HG02678 (cell line): ENCODE measurements around the gene TMEM202.
"Not testable (repeated sequence)": the region's sequence is repeated elsewhere in the genome, so short reads cannot be mapped to it uniquely, and the experiment has no call there.

Source experiments
- ATAC-seq: cut with Tn5 transposase; IDR thresholded peaks from one replicate; pipeline ENCODE4 v1.9.1; 2021; ENCODE audit warnings: mild to moderate bottlenecking, moderate library complexity; ENCODE audit not compliant: unreplicated experiment

The TMEM202 gene

GRCh38 chr15:72398648-72399047 lies 543 bp downstream of the TMEM202 start:
- no peak for ATAC-seq

DNA sequence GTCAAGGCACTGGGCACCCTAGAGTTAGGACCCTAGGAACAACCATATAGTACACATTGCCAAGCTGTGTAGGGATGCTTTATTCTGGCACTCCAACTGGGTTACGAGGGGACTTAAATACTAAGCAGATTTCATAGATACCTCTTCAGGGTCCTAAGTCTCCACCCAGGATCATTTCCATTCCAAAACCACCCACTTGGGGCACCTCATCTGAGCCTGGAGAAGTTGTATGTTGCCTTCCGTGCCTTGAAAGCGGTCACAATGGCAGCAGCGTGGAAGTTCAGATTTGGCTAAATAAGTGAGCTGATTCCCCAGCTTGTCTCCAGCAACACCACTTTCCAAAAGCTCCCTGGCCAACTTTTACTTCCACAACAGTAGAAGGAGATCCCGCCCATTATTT lies 4.6 kb downstream of the TMEM202 start:
- ATAC-seq = no peak

DNA sequence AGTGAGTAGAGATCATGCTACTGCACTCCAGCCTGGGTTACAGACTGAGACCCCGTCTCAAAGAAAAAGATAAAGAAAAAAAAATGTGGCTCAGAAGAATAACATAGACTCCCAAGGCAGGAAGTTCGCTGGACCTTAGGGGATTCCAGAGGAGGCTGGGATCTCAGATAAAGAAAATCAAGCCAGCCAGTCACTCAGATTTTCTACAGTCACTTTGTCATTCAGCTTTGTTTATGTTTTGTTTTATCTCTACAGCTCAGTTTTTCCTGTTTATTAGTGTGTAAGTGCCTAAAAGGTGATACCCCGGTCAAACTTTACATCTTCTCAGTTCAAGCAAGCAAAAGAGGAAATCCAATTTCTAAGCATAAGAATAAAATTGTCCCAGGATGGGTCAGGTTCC lies 6.3 kb downstream of the TMEM202 start:
- no peak for ATAC-seq

DNA sequence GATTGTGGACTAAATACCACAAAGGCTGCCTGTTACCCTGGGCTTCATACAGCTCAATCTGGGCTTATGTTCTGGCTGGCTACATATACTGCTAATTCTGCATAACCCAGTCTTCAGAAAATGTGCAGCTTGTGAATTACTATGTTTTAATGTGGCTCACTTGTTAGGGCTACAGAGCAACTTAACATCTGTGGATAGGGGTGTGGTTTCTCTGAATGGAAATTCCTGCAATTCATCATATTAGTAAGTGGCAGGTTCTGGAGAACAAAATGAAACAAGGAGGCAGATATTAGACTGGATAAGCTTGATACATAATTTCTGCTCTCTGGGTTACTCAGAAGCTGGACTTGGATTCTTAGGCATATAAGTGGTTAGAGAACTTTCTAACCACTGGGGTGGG lies 6.7 kb downstream of the TMEM202 start:
- ATAC-seq = no peak

- no peak for ATAC-seq
Observed at GRCh38 chr15:72406936-72407335, 8.8 kb downstream of the TMEM202 start.

DNA sequence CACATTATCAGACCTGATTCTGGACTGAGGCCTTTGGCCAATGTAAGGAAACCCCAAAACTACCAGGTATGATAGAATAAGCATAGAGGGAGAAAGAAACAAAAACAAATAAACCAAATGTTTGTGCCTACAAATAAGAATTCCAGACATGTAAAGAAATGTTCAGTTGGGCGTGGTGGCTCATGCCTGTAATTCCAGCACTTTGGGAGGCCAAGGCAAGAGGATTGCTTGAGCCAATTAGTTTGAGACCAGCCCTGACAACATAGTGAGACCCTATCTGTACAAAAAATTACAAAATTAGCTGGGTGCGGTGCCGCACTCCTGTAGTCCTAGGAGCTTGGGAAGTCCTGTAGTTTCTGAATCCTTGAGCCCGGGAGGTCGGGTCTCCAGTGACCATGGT lies 13.0 kb downstream of the TMEM202 start:
- ATAC-seq = no peak

GRCh38 chr15:72411544-72411943 lies 13.4 kb downstream of the TMEM202 start:
- ATAC-seq = no peak

GRCh38 chr15:72413337-72413736 lies 15.2 kb downstream of the TMEM202 start:
- not testable (repeated sequence) for ATAC-seq

DNA sequence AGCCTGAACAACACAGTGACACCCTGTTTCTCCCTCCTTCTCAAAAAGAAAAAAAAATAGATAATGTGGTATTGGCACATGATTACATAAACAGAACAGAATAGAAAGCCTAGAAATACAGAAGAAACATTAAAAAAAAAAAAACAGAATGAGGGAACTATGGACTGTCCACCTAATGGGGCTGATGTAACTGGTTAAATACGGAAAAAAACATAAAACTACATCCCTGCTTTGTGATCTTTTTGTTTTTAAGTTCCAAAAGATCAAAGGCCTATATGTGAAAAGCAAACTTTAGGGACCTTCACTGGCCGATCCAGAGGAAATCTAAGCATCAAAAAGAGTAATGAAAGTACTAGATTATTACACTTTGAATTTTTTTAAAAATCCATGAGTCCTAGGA lies 17.2 kb downstream of the TMEM202 start:
- no peak for ATAC-seq

- not testable (repeated sequence) for ATAC-seq
Observed at GRCh38 chr15:72419768-72420167, 21.7 kb downstream of the TMEM202 start.

- ATAC-seq = no peak
Observed at GRCh38 chr15:72420576-72420975, 22.5 kb downstream of the TMEM202 start.

- ATAC-seq = no peak
Observed at GRCh38 chr15:72421484-72421883, 23.4 kb downstream of the TMEM202 start.

GRCh38 chr15:72423256-72423655 lies 25.2 kb downstream of the TMEM202 start:
- ATAC-seq = no peak

GRCh38 chr15:72426753-72427152 lies 28.6 kb downstream of the TMEM202 start:
- ATAC-seq = no peak

- ATAC-seq = no peak
Observed at GRCh38 chr15:72437650-72438316, 39.7 kb downstream of the TMEM202 start.

GRCh38 chr15:72442848-72443247 lies 44.7 kb downstream of the TMEM202 start:
- not testable (repeated sequence) for ATAC-seq

DNA sequence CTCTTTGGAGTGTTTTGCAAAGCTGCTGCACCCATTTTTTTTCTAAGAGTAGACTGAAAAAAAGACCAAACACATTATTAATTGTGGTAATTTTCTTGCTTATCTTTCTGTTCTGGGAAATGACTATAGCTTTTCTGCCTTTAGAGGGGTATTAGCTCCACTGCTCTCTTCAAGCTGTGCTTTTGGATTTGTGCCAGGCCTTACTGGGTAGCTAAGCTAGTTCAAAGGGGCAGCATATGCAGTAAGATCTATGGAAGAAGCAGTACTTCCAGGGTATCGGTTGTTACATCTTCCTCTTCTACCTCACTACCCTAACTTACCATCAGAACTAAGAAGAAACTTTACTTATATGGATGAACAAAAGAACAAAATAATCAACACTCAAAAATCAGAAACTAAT lies 47.3 kb downstream of the TMEM202 start:
- ATAC-seq = no peak

DNA sequence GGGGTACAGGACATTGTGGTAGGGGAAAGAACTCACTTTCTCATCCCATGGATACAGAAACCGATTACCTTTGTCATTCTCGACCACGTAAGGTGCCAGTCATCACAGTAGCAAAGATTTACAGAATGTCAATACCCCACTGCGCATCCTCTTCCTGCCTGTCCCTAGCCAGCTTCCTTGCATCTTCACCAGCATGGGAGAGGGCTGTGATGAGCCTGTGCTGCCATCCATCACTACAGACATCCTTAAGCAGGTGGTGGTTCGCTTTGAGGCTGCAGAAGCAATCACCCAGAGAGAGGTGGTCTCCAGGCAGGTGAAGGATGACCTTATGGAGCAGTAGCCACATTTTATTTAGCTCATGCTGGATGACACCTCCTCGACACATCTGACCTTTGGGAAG lies 52.7 kb downstream of the TMEM202 start:
- ATAC-seq = no peak

DNA sequence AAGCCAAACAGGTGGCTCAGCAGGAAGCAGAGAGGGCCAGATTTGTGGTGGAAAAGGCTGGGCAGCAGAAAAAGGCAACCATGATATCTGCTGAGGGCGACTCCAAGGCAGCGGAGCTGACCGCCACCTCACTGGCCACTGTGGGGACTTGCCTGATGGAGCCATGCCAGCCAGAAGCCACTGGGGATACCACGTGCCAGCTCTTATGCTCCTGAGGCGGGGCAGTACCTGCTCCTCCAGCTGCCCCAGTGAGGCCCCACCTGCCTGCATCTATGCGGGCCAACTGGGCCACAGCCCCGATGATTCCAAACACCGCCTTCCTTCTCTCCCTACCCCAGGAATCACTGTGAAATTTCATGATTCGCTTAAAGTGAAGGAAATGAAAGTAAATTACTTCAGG lies 53.1 kb downstream of the TMEM202 start:
- no peak for ATAC-seq

- ATAC-seq = no peak
Observed at GRCh38 chr15:72456684-72457083, 58.6 kb downstream of the TMEM202 start.
